ENCODE results near the gene PCDH9. TPM values are rescaled to one million over a fixed set of nuclear protein-coding genes. Genes with fewer than 3 reads are reported as not detected.
"Not testable (repeated sequence)": the region's sequence is repeated elsewhere in the genome, so short reads cannot be mapped to it uniquely, and the experiment has no call there.

Gene PCDH9
- total RNA-seq, 1 experiment from 2014 or later = 0.11 TPM

DNA sequence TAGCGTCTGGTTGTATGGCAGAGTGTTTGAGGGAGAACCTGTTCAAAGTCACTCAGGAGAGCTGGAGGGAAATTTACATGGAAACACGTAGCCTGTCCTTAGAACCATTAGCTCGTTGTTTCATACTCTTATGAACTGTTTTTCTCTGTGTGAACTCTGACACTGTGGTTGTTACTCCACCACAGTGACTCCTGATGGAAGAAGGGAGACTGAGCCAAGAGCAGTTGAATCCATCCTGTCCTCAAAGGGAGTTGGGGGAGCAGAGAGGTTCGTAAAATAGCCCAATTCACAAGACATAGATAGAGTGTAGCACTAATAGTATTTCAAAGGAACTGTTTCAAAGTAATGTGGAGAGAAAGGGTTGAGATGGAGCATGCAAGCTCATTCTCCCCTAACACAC lies 964.8 kb downstream of the PCDH9 start:
- no peaks in the 10 kb centered on the region for H3K27me3 ChIP-seq (replicated peaks; ENCODE audit: control insufficient read depth, insufficient read depth, low read length)
- no peak for DNase-seq
- H3K36me3 ChIP-seq (ENCODE audit: control insufficient read depth, insufficient read depth, low read length) = no peaks in the 10 kb centered on the region
- no peaks in the 10 kb centered on the region for H3K4me1 ChIP-seq
- intact Hi-C loops (cut with micrococcal nuclease; ENCODE audit: unreplicated experiment) = no loop called here
- no peak overlapping the region for H3K4me3 ChIP-seq (ENCODE audit: low read depth, low read length)
- TF ChIP-seq, protein P1, sequence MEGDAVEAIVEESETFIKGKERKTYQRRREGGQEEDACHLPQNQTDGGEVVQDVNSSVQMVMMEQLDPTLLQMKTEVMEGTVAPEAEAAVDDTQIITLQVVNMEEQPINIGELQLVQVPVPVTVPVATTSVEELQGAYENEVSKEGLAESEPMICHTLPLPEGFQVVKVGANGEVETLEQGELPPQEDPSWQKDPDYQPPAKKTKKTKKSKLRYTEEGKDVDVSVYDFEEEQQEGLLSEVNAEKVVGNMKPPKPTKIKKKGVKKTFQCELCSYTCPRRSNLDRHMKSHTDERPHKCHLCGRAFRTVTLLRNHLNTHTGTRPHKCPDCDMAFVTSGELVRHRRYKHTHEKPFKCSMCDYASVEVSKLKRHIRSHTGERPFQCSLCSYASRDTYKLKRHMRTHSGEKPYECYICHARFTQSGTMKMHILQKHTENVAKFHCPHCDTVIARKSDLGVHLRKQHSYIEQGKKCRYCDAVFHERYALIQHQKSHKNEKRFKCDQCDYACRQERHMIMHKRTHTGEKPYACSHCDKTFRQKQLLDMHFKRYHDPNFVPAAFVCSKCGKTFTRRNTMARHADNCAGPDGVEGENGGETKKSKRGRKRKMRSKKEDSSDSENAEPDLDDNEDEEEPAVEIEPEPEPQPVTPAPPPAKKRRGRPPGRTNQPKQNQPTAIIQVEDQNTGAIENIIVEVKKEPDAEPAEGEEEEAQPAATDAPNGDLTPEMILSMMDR (IDR thresholded peaks at IDR 0.05; ENCODE audit: insufficient read depth in 1 of 2, low read depth in 1 of 2, low read length in 1 of 2, severe bottlenecking in 1 of 2, unreplicated experiment in 1 of 2) = no peak
- no peaks in the 10 kb centered on the region for H3K9me3 ChIP-seq
- Mint-ChIP-seq H3K9me3 (ENCODE audit: unreplicated experiment) (no peaks in the 10 kb centered on the region), H3K4me3 (ENCODE audit: unreplicated experiment) (no peak overlapping the region), H3K27ac (ENCODE audit: unreplicated experiment) (no peak overlapping the region), H3K27me3 (ENCODE audit: insufficient read depth, unreplicated experiment) (peaks cover 4% of the 10 kb centered on the region), H3K4me1 (ENCODE audit: low read depth, unreplicated experiment) (no peaks in the 10 kb centered on the region), H3K36me3 (ENCODE audit: insufficient read depth, unreplicated experiment) (no peaks in the 10 kb centered on the region)
- ChIA-PET CTCF (no interaction called here), POLR2A (no interaction called here)
- no TSS peak for BruUV-seq (replicated peaks)

DNA sequence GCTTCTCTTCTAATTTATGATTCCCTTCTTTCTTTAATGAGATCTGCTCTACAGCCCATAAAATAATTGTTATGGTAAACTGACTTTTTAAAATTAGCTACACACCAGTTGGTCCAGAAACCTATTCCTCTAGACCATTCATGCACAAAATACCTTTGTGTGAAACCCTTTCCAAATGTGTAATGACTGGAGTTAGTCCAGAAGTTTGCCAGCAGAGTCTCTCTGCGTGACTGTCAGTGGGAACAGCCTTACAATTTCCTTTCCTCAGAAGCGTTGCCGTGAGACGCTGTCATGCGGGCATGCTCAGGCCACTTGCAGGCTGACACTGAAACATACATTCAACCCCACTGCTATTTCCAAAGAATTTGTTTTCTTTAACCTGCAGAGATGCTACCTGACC lies 965.2 kb downstream of the PCDH9 start:
- Mint-ChIP-seq H3K9me3 (ENCODE audit: unreplicated experiment) (no peaks in the 10 kb centered on the region), H3K27me3 (ENCODE audit: insufficient read depth, unreplicated experiment) (peaks cover 4% of the 10 kb centered on the region), H3K4me1 (ENCODE audit: low read depth, unreplicated experiment) (no peaks in the 10 kb centered on the region), H3K36me3 (ENCODE audit: insufficient read depth, unreplicated experiment) (no peaks in the 10 kb centered on the region), H3K27ac (ENCODE audit: unreplicated experiment) (no peak overlapping the region), H3K4me3 (ENCODE audit: unreplicated experiment) (no peak overlapping the region)
- Histone ChIP-seq H3K4me1 (no peaks in the 10 kb centered on the region), H3K9me3 (no peaks in the 10 kb centered on the region), H3K4me3 (ENCODE audit: low read depth, low read length) (no peak overlapping the region), H3K36me3 (ENCODE audit: control insufficient read depth, insufficient read depth, low read length) (no peaks in the 10 kb centered on the region), H3K27me3 (replicated peaks; ENCODE audit: control insufficient read depth, insufficient read depth, low read length) (no peaks in the 10 kb centered on the region)
- TF ChIP-seq, protein P1 (IDR thresholded peaks at IDR 0.05; ENCODE audit: insufficient read depth in 1 of 2, low read depth in 1 of 2, low read length in 1 of 2, severe bottlenecking in 1 of 2, unreplicated experiment in 1 of 2) = no peak
- intact Hi-C loops (cut with micrococcal nuclease; ENCODE audit: unreplicated experiment) = no loop called here
- ChIA-PET CTCF (no interaction called here), POLR2A (no interaction called here)
- no peak for DNase-seq
- no TSS peak for BruUV-seq (replicated peaks)

DNA sequence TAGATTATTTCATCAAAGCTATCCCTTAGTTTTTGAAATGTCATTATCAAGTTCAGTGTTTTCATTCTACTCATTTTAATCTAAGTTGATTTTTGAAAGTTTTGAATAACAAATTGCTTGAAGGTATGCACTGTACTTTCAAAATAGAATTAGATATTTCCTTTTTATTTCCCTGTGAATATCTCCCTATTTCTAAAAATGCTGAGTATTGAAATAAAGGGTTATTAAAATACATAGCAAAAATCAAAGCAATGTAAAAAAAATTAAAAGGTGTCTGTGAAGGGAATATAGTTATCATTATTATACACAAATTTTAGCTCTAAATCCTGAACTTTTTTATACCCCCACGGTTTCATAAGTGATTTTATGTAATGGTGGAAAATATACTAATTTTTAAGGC lies 967.8 kb downstream of the PCDH9 start:
- Histone ChIP-seq H3K9me3 (no peaks in the 10 kb centered on the region), H3K36me3 (ENCODE audit: control insufficient read depth, insufficient read depth, low read length) (no peaks in the 10 kb centered on the region), H3K4me1 (no peaks in the 10 kb centered on the region), H3K27me3 (replicated peaks; ENCODE audit: control insufficient read depth, insufficient read depth, low read length) (no peaks in the 10 kb centered on the region), H3K4me3 (ENCODE audit: low read depth, low read length) (no peak overlapping the region)
- no peaks in the 10 kb centered on the region for H3K9me3 Mint-ChIP-seq (ENCODE audit: unreplicated experiment)
- H3K4me1 Mint-ChIP-seq (ENCODE audit: low read depth, unreplicated experiment) = no peaks in the 10 kb centered on the region
- H3K27ac Mint-ChIP-seq (ENCODE audit: unreplicated experiment) = no peak overlapping the region
- intact Hi-C loops (cut with micrococcal nuclease; ENCODE audit: unreplicated experiment) = no loop called here
- peaks cover 4% of the 10 kb centered on the region for H3K27me3 Mint-ChIP-seq (ENCODE audit: insufficient read depth, unreplicated experiment)
- TF ChIP-seq, protein P1 (IDR thresholded peaks at IDR 0.05; ENCODE audit: insufficient read depth in 1 of 2, low read depth in 1 of 2, low read length in 1 of 2, severe bottlenecking in 1 of 2, unreplicated experiment in 1 of 2) = no peak
- no peaks in the 10 kb centered on the region for H3K36me3 Mint-ChIP-seq (ENCODE audit: insufficient read depth, unreplicated experiment)
- ChIA-PET POLR2A (no interaction called here), CTCF (no interaction called here)
- no peak for DNase-seq
- H3K4me3 Mint-ChIP-seq (ENCODE audit: unreplicated experiment) = no peak overlapping the region
- no TSS peak for BruUV-seq (replicated peaks)

DNA sequence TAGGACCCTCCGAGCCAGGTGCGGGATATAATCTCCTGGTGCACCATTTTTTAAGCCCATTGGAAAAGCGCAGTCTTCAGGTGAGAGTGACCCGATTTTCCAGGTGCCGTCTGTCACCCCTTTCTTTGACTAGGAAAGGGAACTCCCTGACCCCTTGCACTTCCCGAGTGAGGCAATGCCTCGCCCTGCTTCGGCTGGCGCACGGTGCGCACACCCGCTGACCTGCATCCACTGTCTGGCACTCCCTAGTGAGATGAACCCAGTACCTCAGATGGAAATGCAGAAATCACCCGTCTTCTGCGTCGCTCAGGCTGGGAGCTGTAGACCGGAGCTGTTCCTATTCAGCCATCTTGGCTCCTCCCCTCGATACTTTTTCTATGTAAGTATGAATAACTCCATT lies 970.7 kb downstream of the PCDH9 start:
- H3K27me3 Mint-ChIP-seq (ENCODE audit: insufficient read depth, unreplicated experiment); BruUV-seq (replicated peaks); H3K4me3 Mint-ChIP-seq (ENCODE audit: unreplicated experiment); POLR2A ChIA-PET; intact Hi-C loops (cut with micrococcal nuclease; ENCODE audit: unreplicated experiment); DNase-seq; H3K4me3 ChIP-seq (ENCODE audit: low read depth, low read length); H3K4me1 Mint-ChIP-seq (ENCODE audit: low read depth, unreplicated experiment); H3K27me3 ChIP-seq (replicated peaks; ENCODE audit: control insufficient read depth, insufficient read depth, low read length); H3K4me1 ChIP-seq; CTCF ChIA-PET; H3K27ac Mint-ChIP-seq (ENCODE audit: unreplicated experiment); H3K9me3 Mint-ChIP-seq (ENCODE audit: unreplicated experiment); H3K36me3 Mint-ChIP-seq (ENCODE audit: insufficient read depth, unreplicated experiment); H3K9me3 ChIP-seq; H3K36me3 ChIP-seq (ENCODE audit: control insufficient read depth, insufficient read depth, low read length): not testable (repeated sequence)

All from Caco-2 (cell line).